ENCODE measurements around the gene FAM89B. TPM values are rescaled to one million over a fixed set of nuclear protein-coding genes. Genes with fewer than 3 reads are reported as not detected.

Gene FAM89B
- total RNA-seq, 1 experiment from 2014 or later: 6.6 TPM

Small RNAs within 50 kb of the gene (small RNA-seq; reads per million reads assigned to genes)
- gene AP001362.1: 0 reads per million in 2 experiments

Other genes with a start within 250 kb of the FAM89B start
- gene DPF2, start 238.7 kb upstream of the FAM89B start, total RNA-seq (2014; rRNA removed; shearing (Covaris generic)): 26.6 and 28.0 TPM in 2 replicates
- gene TIGD3, start 217.8 kb upstream of the FAM89B start, total RNA-seq (2014; rRNA removed; shearing (Covaris generic)): 0.25 and 0.26 TPM in 2 replicates
- gene SLC25A45, start 189.9 kb upstream of the FAM89B start, total RNA-seq (2014; rRNA removed; shearing (Covaris generic)): 2.0 and 4.0 TPM in 2 replicates
- gene FRMD8, start 185.9 kb upstream of the FAM89B start, total RNA-seq (2014; rRNA removed; shearing (Covaris generic)): 14.4 and 15.1 TPM in 2 replicates
- 50.1 and 58.2 TPM in 2 replicates for gene NEAT1, start 149.7 kb upstream of the FAM89B start, total RNA-seq (2014; rRNA removed; shearing (Covaris generic))
- 1,855 and 2,221 TPM in 2 replicates for gene MALAT1, start 73.5 kb upstream of the FAM89B start, total RNA-seq (2014; rRNA removed; shearing (Covaris generic))
- 45.0 and 47.3 TPM in 2 replicates for gene SCYL1, start 47.5 kb upstream of the FAM89B start, total RNA-seq (2014; rRNA removed; shearing (Covaris generic))
- gene LTBP3, start 14.2 kb upstream of the FAM89B start, total RNA-seq (2014; rRNA removed; shearing (Covaris generic)): 13.9 and 23.9 TPM in 2 replicates
- gene ZNRD2, start 2.1 kb upstream of the FAM89B start, total RNA-seq (2014; rRNA removed; shearing (Covaris generic)): 14.9 and 20.6 TPM in 2 replicates
- gene EHBP1L1, start 3.5 kb downstream of the FAM89B start, total RNA-seq (2014; rRNA removed; shearing (Covaris generic)): 12.8 and 15.3 TPM in 2 replicates
- not detected in 2 replicates for gene KCNK7, start 23.3 kb downstream of the FAM89B start, total RNA-seq (2014; rRNA removed; shearing (Covaris generic))
- 15.9 and 19.2 TPM in 2 replicates for gene MAP3K11, start 41.7 kb downstream of the FAM89B start, total RNA-seq (2014; rRNA removed; shearing (Covaris generic))
- gene PCNX3, start 43.2 kb downstream of the FAM89B start, total RNA-seq (2014; rRNA removed; shearing (Covaris generic)): 12.3 and 13.8 TPM in 2 replicates
- gene SIPA1, start 65.6 kb downstream of the FAM89B start, total RNA-seq (2014; rRNA removed; shearing (Covaris generic)): 6.0 and 9.5 TPM in 2 replicates
- gene RELA, start 90.4 kb downstream of the FAM89B start, total RNA-seq (2014; rRNA removed; shearing (Covaris generic)): 31.5 and 34.7 TPM in 2 replicates
- gene KAT5, start 139.7 kb downstream of the FAM89B start, total RNA-seq (2014; rRNA removed; shearing (Covaris generic)): 32.7 and 35.9 TPM in 2 replicates
- 13.9 and 15.4 TPM in 2 replicates for gene RNASEH2C, start 148.3 kb downstream of the FAM89B start, total RNA-seq (2014; rRNA removed; shearing (Covaris generic))
- 7.6 and 8.3 TPM in 2 replicates for gene AP5B1, start 208.4 kb downstream of the FAM89B start, total RNA-seq (2014; rRNA removed; shearing (Covaris generic))
- gene OVOL1, start 214.5 kb downstream of the FAM89B start, total RNA-seq (2014; rRNA removed; shearing (Covaris generic)): not detected in 2 replicates